Measurements from ENCODE around the gene UGT1A10. TPM values are rescaled to one million over a fixed set of nuclear protein-coding genes. Genes with fewer than 3 reads are reported as not detected.
"Not testable (repeated sequence)": the region's sequence is repeated elsewhere in the genome, so short reads cannot be mapped to it uniquely, and the experiment has no call there.

The UGT1A10 gene
- total and polyA plus RNA-seq, 2 of the 13 experiments (the other 11 are each of a cell fraction or from before 2014, with no cell fraction given): not detected

DNA sequence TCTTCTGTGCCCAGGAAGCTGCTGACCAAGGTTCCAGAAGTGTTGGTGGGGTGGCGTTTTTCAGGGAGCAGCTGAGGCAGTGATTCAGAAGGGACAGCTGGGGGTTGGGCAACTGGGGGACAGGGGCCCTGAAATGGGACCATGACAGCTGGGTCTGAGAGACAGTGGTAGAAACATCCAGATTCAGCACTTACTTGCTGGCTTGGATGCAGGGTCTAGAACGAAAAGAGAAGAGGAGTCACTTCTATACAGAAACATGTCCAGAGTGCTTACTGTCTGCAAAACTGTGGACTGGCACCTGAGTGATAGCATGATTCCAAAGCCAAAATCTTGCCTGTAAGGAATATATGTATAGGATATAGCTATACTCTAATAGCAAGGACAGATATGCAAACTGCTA, 109.6 kb downstream of the UGT1A10 start:
- BruUV-seq (replicated peaks); TF ChIP-seq SOX6 (IDR thresholded peaks at IDR 0.05): not testable (repeated sequence)
- TF ChIP-seq XRCC5 (optimal IDR thresholded peaks at IDR 0.05; ENCODE audit: low read length): peak; percentile 4
- 0 out of 2 replicates have a peak, but pooled peaks have one; percentile 4 for TF ChIP-seq TBX2 (CRISPR knock-in tag; IDR thresholded peaks at IDR 0.05; ENCODE audit: borderline replicate concordance)
- peak; percentile 12 for TF ChIP-seq MED8 (CRISPR knock-in tag; IDR thresholded peaks at IDR 0.05; ENCODE audit: insufficient replicate concordance)
- 0 out of 2 replicates have a peak, but pooled peaks have one; percentile 3 for TF ChIP-seq DMAP1 (CRISPR knock-in tag; IDR thresholded peaks at IDR 0.05)
- TF ChIP-seq, protein P1, sequence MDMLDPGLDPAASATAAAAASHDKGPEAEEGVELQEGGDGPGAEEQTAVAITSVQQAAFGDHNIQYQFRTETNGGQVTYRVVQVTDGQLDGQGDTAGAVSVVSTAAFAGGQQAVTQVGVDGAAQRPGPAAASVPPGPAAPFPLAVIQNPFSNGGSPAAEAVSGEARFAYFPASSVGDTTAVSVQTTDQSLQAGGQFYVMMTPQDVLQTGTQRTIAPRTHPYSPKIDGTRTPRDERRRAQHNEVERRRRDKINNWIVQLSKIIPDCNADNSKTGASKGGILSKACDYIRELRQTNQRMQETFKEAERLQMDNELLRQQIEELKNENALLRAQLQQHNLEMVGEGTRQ (IDR thresholded peaks at IDR 0.05; ENCODE audit: low read depth, low read length): not testable (repeated sequence)
- TF ChIP-seq, protein P1 (CRISPR knock-in tag; IDR thresholded peaks at IDR 0.05; ENCODE audit: borderline replicate concordance): peak; percentile 52; the same call in 1 of the 2 replicates
- 0 out of 2 replicates have a peak, but pooled peaks have one; percentile 3 for TF ChIP-seq ZNF850 (CRISPR knock-in tag; conservative IDR thresholded peaks at IDR 0.05)
- 0 out of 2 replicates have a peak, but pooled peaks have one; percentile 62 for TF ChIP-seq SOX6 (CRISPR knock-in tag; IDR thresholded peaks at IDR 0.05)
- TF ChIP-seq SALL1 (CRISPR knock-in tag; IDR thresholded peaks at IDR 0.05): peak; percentile 37; the same call in 1 of the 2 replicates
- TF ChIP-seq JARID2 (CRISPR knock-in tag; IDR thresholded peaks at IDR 0.05; ENCODE audit: insufficient replicate concordance): peak; percentile 2
- TF ChIP-seq ZNF350 (CRISPR knock-in tag; IDR thresholded peaks at IDR 0.05; ENCODE audit: borderline replicate concordance, low read depth): 0 out of 2 replicates have a peak, but pooled peaks have one; percentile 10
- TF ChIP-seq, protein P2, sequence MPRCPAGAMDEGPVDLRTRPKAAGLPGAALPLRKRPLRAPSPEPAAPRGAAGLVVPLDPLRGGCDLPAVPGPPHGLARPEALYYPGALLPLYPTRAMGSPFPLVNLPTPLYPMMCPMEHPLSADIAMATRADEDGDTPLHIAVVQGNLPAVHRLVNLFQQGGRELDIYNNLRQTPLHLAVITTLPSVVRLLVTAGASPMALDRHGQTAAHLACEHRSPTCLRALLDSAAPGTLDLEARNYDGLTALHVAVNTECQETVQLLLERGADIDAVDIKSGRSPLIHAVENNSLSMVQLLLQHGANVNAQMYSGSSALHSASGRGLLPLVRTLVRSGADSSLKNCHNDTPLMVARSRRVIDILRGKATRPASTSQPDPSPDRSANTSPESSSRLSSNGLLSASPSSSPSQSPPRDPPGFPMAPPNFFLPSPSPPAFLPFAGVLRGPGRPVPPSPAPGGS (CRISPR knock-in tag; IDR thresholded peaks at IDR 0.05): peak; percentile 30; the same call in 1 of the 2 replicates
- TF ChIP-seq ZNF788 (CRISPR knock-in tag; IDR thresholded peaks at IDR 0.05; ENCODE audit: borderline replicate concordance): 0 out of 2 replicates have a peak, but pooled peaks have one; percentile 5
- TF ChIP-seq ZFP37 (CRISPR knock-in tag; IDR thresholded peaks at IDR 0.05; ENCODE audit: borderline replicate concordance): 0 out of 2 replicates have a peak, but pooled peaks have one; percentile 2
- 0 out of 2 replicates have a peak, but pooled peaks have one; percentile 2 for TF ChIP-seq RNF2 (conservative IDR thresholded peaks at IDR 0.05; ENCODE audit: low read depth)
- peak; percentile 6; the same call in 1 of the 2 replicates for TF ChIP-seq FOXC1 (CRISPR knock-in tag; IDR thresholded peaks at IDR 0.05; ENCODE audit: borderline replicate concordance)

More for the DNA sequence above, 109.6 kb downstream of the UGT1A10 start:
- ATAC-seq: peak; percentile 51
- in situ Hi-C loops (cut with HindIII; ENCODE audit: extremely low pct_ligation_motif_present, low pct_unique_long_range_greater_than_20kb); H2AFZ ChIP-seq (ENCODE audit: low read length); FAIRE-seq; H3K4me3 ChIP-seq (replicated peaks in 1 of 3; ENCODE audit: insufficient read depth in 1 of 3, low read depth in 2 of 3, low read length in 3 of 3); DNase-seq (ENCODE audit: low spot score); H4K20me1 ChIP-seq (ENCODE audit: insufficient read depth, low read length); H3K9ac ChIP-seq (ENCODE audit: insufficient read depth, low read depth, low read length); H3K79me2 ChIP-seq (ENCODE audit: insufficient read depth, low read length); intact Hi-C loops (cut with micrococcal nuclease; ENCODE audit: unreplicated experiment); H3K36me3 ChIP-seq (replicated peaks in 1 of 2; ENCODE audit: control insufficient read depth in 1 of 2, insufficient read depth in 2 of 2, low read length in 2 of 2); CTCF ChIA-PET (ENCODE audit: low intra/inter-chr PET ratio, low total read pairs): not testable (repeated sequence)
- POLR2A ChIA-PET: interaction anchor here (1.5 to 1.6 kb wide), 2 partner anchors 9 to 12 kb away, joined by 6 to 9 read pairs; no protein-coding TSS in a partner anchor
- Histone ChIP-seq H3K9me3 (ENCODE audit: low read length) (peaks cover 15% of the 10 kb centered on the region), H3K4me1 (ENCODE audit: insufficient read depth, low read length) (peaks cover 27% of the 10 kb centered on the region), H3K27me3 (ENCODE audit: control insufficient read depth in 1 of 2, insufficient read depth in 2 of 2, low read length in 2 of 2) (peaks cover 1 to 64% of the 10 kb centered on the region in 2 experiments; a peak in 4 of 5 replicates), H3K27ac (ENCODE audit: extremely low read length, insufficient read depth, low read length) (peak overlapping the region; percentile 57), H3K4me2 (ENCODE audit: low read depth, low read length) (peak overlapping the region; percentile 54)
- 34% methylated on average over 2 of the region's 2 CpGs for WGBS (ENCODE audit: low lambda C conversion rate)
